ENCODE results near the gene ST6GALNAC6. TPM values are rescaled to one million over a fixed set of nuclear protein-coding genes. Genes with fewer than 3 reads are reported as not detected.

Gene ST6GALNAC6
- total RNA-seq, 1 donor from 2014 or later: 82.0 TPM

GRCh38 chr9:127945338-127945737 is 45.9 kb upstream of the ST6GALNAC6 start:
- H3K36me3 ChIP-seq: peaks cover 50% of the 10 kb centered on the region
- no peaks in the 10 kb centered on the region for H3K27me3 ChIP-seq (ENCODE audit: low read depth)
- ATAC-seq (no peak), DNase-seq (no peak)
- intact Hi-C loops (cut with DNase I): loop anchor here (10.0 kb wide), 1 partner anchor 99 kb away; no protein-coding TSS in a partner anchor
- H3K4me1 ChIP-seq: peaks cover 27% of the 10 kb centered on the region
- no peak for TF ChIP-seq CTCF (IDR thresholded peaks at IDR 0.05)
- no peak overlapping the region for H3K27ac ChIP-seq
- H3K9me3 ChIP-seq: no peaks in the 10 kb centered on the region
- no peak overlapping the region for H3K4me3 ChIP-seq

GRCh38 chr9:127944586-127945218 is 45.3 kb upstream of the ST6GALNAC6 start:
- Histone ChIP-seq H3K4me1 (peaks cover 27% of the 10 kb centered on the region), H3K4me3 (no peak overlapping the region), H3K27me3 (ENCODE audit: low read depth) (no peaks in the 10 kb centered on the region), H3K9me3 (no peaks in the 10 kb centered on the region), H3K36me3 (peaks cover 46% of the 10 kb centered on the region), H3K27ac (no peak overlapping the region)
- ATAC-seq: no peak
- TF ChIP-seq CTCF (IDR thresholded peaks at IDR 0.05): no peak
- DNase-seq: no peak
- intact Hi-C loops (cut with DNase I): loop anchor here (10.0 kb wide), 1 partner anchor 100 kb away; no protein-coding TSS in a partner anchor

- no peaks in the 10 kb centered on the region for H3K9me3 ChIP-seq
- H3K27me3 ChIP-seq (ENCODE audit: low read depth): no peaks in the 10 kb centered on the region
- ATAC-seq: peak; percentile 90 to 91
- peaks cover 27% of the 10 kb centered on the region for H3K4me1 ChIP-seq
- DNase-seq: peak; percentile 93
- H3K4me3 ChIP-seq: no peak overlapping the region
- H3K27ac ChIP-seq: no peak overlapping the region
- peaks cover 46% of the 10 kb centered on the region for H3K36me3 ChIP-seq
- peak; percentile 94 for TF ChIP-seq CTCF (IDR thresholded peaks at IDR 0.05)
- intact Hi-C loops (cut with DNase I): loop anchor here (10.0 kb wide), 1 partner anchor 101 kb away; no protein-coding TSS in a partner anchor
Observed at GRCh38 chr9:127943731-127944144, 44.3 kb upstream of the ST6GALNAC6 start.

- no peak overlapping the region for H3K4me3 ChIP-seq
- no peak for DNase-seq
- H3K9me3 ChIP-seq: no peaks in the 10 kb centered on the region
- H3K4me1 ChIP-seq: peaks cover 30% of the 10 kb centered on the region
- peaks cover 46% of the 10 kb centered on the region for H3K36me3 ChIP-seq
- intact Hi-C loops (cut with DNase I): loop anchor here (10.0 kb wide), 1 partner anchor 102 kb away; no protein-coding TSS in a partner anchor
- TF ChIP-seq CTCF (IDR thresholded peaks at IDR 0.05): no peak
- H3K27me3 ChIP-seq (ENCODE audit: low read depth): no peaks in the 10 kb centered on the region
- no peak for ATAC-seq
- H3K27ac ChIP-seq: no peak overlapping the region
Observed at GRCh38 chr9:127943011-127943662, 43.7 kb upstream of the ST6GALNAC6 start.

- Histone ChIP-seq H3K27ac (no peak overlapping the region), H3K4me3 (no peak overlapping the region)
Observed at GRCh38 chr9:127942216-127943010, 43.0 kb upstream of the ST6GALNAC6 start.

More at GRCh38 chr9:127942216-127943010, 43.0 kb upstream of the ST6GALNAC6 start:
- H3K36me3 ChIP-seq: peaks cover 46% of the 10 kb centered on the region
- no peaks in the 10 kb centered on the region for H3K9me3 ChIP-seq
- DNase-seq (peak; percentile 86), ATAC-seq (peak; percentile 84 to 86)
- intact Hi-C loops (cut with DNase I): loop anchor here (10.0 kb wide), 1 partner anchor 102 kb away; no protein-coding TSS in a partner anchor
- peaks cover 33% of the 10 kb centered on the region for H3K4me1 ChIP-seq
- TF ChIP-seq CTCF (IDR thresholded peaks at IDR 0.05): peak; percentile 90
- no peaks in the 10 kb centered on the region for H3K27me3 ChIP-seq (ENCODE audit: low read depth)

All from lower lobe of right lung (tissue), 2 donors.